GM18520 (cell line): ENCODE results near the gene SPACA1.

Experiments
- ATAC-seq: cut with Tn5 transposase; IDR thresholded peaks from one replicate; pipeline ENCODE4 v1.9.1; 2021; ENCODE audit not compliant: unreplicated experiment

Gene SPACA1

GRCh38 chr6:88089708-88090107, 42.1 kb downstream of the SPACA1 start:
- ATAC-seq = no peak

GRCh38 chr6:88105741-88106340, 58.2 kb downstream of the SPACA1 start:
- ATAC-seq = no peak

- no peak for ATAC-seq
These were observed 59.6 kb downstream of the SPACA1 start for GRCh38 chr6:88107241-88107640.

- no peak for ATAC-seq
These were observed 64.3 kb downstream of the SPACA1 start for GRCh38 chr6:88111991-88112390.

DNA sequence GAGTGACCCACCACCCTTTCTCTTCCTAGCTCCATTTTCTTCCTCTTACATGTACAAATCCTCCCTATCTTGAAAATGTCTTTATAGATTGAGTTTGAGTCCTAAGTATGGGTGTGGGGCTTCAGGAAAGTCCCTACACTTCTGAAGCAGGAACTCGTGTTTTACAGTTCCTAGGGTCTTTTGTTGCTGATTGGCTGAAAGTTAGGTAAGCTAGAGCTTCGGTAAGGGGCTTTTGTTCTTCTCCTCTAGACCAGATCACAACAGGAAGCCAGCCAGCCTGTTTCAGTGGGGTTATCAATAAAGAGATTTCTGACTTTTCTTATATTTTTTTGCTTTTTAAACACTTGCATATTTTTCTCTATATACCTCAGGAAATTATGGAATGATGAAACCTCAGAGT, 67.2 kb downstream of the SPACA1 start:
- ATAC-seq = no peak

GRCh38 chr6:88115307-88115706, 67.7 kb downstream of the SPACA1 start:
- ATAC-seq = no peak

DNA sequence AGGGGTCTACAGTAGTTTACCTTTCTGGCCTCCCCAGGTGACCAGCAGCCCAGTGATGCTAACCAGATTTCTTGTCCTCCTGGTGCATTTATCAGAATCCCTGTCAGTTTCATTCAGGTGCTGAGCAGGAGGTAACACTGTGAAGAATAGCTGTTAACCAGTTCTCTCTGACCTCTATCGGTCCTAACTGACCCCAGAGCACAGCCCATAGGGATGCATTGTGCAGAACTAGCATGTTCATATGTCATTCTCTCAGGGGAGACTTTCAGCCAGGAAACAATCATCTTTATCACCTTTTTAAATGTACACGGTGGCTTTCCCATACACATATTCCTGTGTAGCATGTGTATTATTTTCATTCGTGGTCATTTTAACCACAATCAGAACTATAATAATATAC, 68.6 kb downstream of the SPACA1 start:
- no peak for ATAC-seq
